Renal cortex interstitium (tissue), 3 donors: Measurements from ENCODE around the gene PDE6A. TPM values are rescaled to one million over a fixed set of nuclear protein-coding genes. Genes with fewer than 3 reads are reported as not detected.

Experiments used
- polyA plus RNA-seq, 3 donors: library from polyadenylated mRNA; unstranded; fragments of 120-200 nt; gene quantifications; one replicate each; pipeline ENCODE4 v1.2.1, GENCODE V29; 2013; ENCODE audit not compliant: insufficient read length in 3 of 3

The PDE6A gene
- polyA plus RNA-seq, 3 donors, result 0.12 to 0.16 (median 0.14) TPM

Other genes with a start within 250 kb of the PDE6A start
- gene PPARGC1B, start 214.5 kb downstream of the PDE6A start, polyA plus RNA-seq, result 1 to 10 TPM; 1.5 to 2.1 (median 1.9) TPM
- 10 to 100 TPM; 17.9 to 20.7 (median 19.9) TPM for gene SLC26A2, start 16.0 kb upstream of the PDE6A start, polyA plus RNA-seq
- gene TIGD6, start 55.9 kb upstream of the PDE6A start, polyA plus RNA-seq, result 1 to 10 TPM; 5.8 to 6.6 (median 6.5) TPM
- gene HMGXB3, start 55.9 kb upstream of the PDE6A start, polyA plus RNA-seq, result 10 to 100 TPM; 32.5 to 47.9 (median 40.2) TPM
- gene CSF1R, start 141.8 kb upstream of the PDE6A start, polyA plus RNA-seq, result 10 to 100 TPM; 13.3 to 18.6 (median 15.9) TPM
- gene PDGFRB, start 211.1 kb upstream of the PDE6A start, polyA plus RNA-seq, result 100 to 1,000 TPM; 118 to 152 (median 152) TPM
- 1 to 10 TPM in 1 of 3 donors, under 1 TPM in 2; 0.69 to 1.0 (median 0.75) TPM for gene CDX1, start 222.0 kb upstream of the PDE6A start, polyA plus RNA-seq
- gene SLC6A7, start 245.3 kb upstream of the PDE6A start, polyA plus RNA-seq, result under 1 TPM; 0.11 to 0.22 (median 0.17) TPM